Body of pancreas (tissue), 4 donors: Measurements from ENCODE around the gene TRPM5.

ENCODE experiments used
- CTCF ChIP-seq, 7 experiments: fragments of 450-650 bp in 4 of 7; fragments of 200-600 bp in 3 of 7; sonication (generic) in 3 of 7; IDR thresholded peaks; one replicate each; pipeline ENCODE4 v1.5.1; 2016 to 2019; ENCODE audit warnings: antibody characterized with exemption in 7 of 7
- POLR2A ChIP-seq, 3 donors: fragments of 450-650 bp; IDR thresholded peaks; one replicate each; pipeline ENCODE4 v1.6.1; 2016; ENCODE audit warnings: antibody characterized with exemption in 3 of 3, mild to moderate bottlenecking in 2 of 3

DNA sequence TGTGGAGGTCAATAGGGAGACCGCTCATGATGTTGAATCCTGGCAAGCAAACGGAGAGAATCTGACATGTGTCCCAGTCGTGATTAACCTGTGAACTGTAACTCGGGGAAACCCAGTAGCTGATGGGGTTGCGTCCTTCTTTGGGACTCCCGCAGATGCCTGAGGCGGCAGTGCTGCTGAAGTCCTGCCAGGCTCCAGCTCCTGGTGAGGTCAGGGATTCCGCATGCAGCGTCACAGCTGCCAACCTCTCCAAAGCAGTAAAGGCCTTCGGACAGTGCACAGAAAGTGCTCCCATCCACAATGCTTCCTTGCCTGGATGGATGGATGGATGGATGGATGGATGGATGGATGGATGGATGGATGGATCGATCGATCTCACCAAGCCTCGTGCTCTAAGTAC is 14.0 kb upstream of the TRPM5 start:
- TF ChIP-seq CTCF (IDR thresholded peaks at IDR 0.05) (no peak), POLR2A (IDR thresholded peaks at IDR 0.05) (no peak)
